ENCODE data around the gene EGLN2. TPM values are rescaled to one million over a fixed set of nuclear protein-coding genes. Genes with fewer than 3 reads are reported as not detected.

EGLN2 gene
- total RNA-seq (147 and 152 TPM in 2 replicates), polyA plus RNA-seq (118 and 124 TPM in 2 replicates), polyA minus RNA-seq (78.4 and 83.3 TPM in 2 replicates), Bru-seq, nascent RNA (percentile 66 among the genes with signal in this experiment), BruChase-seq, experiment 1, labeled RNA remaining after a 6-hour chase (percentile 79 among the genes with signal in this experiment), BruChase-seq, experiment 2, labeled RNA remaining after a 2-hour chase (percentile 72 among the genes with signal in this experiment)
- polyA plus RNA-seq (2011; cell fraction: cytosol; rRNA removed): 80.4 and 91.9 TPM in 2 replicates
- 123 and 143 TPM in 2 replicates for polyA plus RNA-seq (2011; cell fraction: nucleus; rRNA removed)
- polyA plus RNA-seq (2012): 86.6 and 112 TPM in 2 replicates
- polyA minus RNA-seq (2011; cell fraction: cytosol; rRNA and poly(A)+ RNA removed): 43.2 TPM
- polyA minus RNA-seq (2011; cell fraction: nucleus; rRNA and poly(A)+ RNA removed): 57.4 and 84.2 TPM in 2 replicates
- long read RNA-seq, transcript EGLN2-207 (5 exons, 2,821 nt): minor isoform, 28 of 402 reads
- long read RNA-seq, transcript EGLN2-204 (4 exons, 3,034 nt): minor isoform, 5 of 402 reads
- long read RNA-seq, transcript EGLN2-201 (6 exons, 2,102 nt): major isoform, 339 of 402 reads
- long read RNA-seq, partial matches to known transcripts: 8 of 402 reads
- long read RNA-seq, other reads (novel, unspliced or antisense): 15 of 402 reads

GRCh38 chr19:40798683-40799557, at the start of gene EGLN2:
Gene EGLN2 (plus strand): TSS chr19:40799191. CDS start chr19:40800573, 1,382 bp downstream.
- ChIA-PET CTCF (interaction anchor here (0.6 to 2.5 kb wide), 26 partner anchors 9 to 464 kb away, joined by 3 to 39 read pairs (median 4); partner anchors contain the start of genes ACTMAP, COQ8B, ITPKC and RAB4B), POLR2A (interaction anchor here (0.6 to 4.5 kb wide), 4 partner anchors 8 to 56 kb away, joined by 3 to 23 read pairs (median 4); partner anchors contain the start of genes ACTMAP, RAB4B and SNRPA)
- Histone ChIP-seq H3K4me3 (replicated peaks in 1 of 3; ENCODE audit: insufficient read depth in 1 of 3, low read depth in 1 of 3, low read length in 3 of 3) (peak within 1 kb of the TSS; percentile 71 to 86 (median 79)), H3K9ac (replicated peaks; ENCODE audit: extremely low read depth, insufficient read depth, low read length) (peak within 1 kb of the TSS; percentile 78), H3K4me2 (ENCODE audit: insufficient read depth, low read length) (peak within 1 kb of the TSS; percentile 86), H3K27ac (ENCODE audit: insufficient read depth, low read depth, low read length) (peak within 1 kb of the TSS; percentile 71), H3K9me3 (replicated peaks; ENCODE audit: control insufficient read depth, insufficient read depth, low read length) (no peaks in the 10 kb centered on the region), H3K36me3 (ENCODE audit: control insufficient read depth in 2 of 2, extremely low read depth in 1 of 2, insufficient read depth in 2 of 2, low read length in 2 of 2) (peaks cover 0 to 18% of the 10 kb centered on the region in 2 experiments), H3K4me1 (ENCODE audit: control insufficient read depth, extremely low read depth, insufficient read depth, low read length) (peaks cover 47% of the 10 kb centered on the region), H3K9me1 (replicated peaks; ENCODE audit: control insufficient read depth, extremely low read depth, insufficient read depth, low read length) (no peaks in the 10 kb centered on the region), H3K27me3 (ENCODE audit: control insufficient read depth in 2 of 2, insufficient read depth in 2 of 2, low read length in 2 of 2) (no peaks in the 10 kb centered on the region), H3K79me2 (ENCODE audit: control insufficient read depth, insufficient read depth, low read length) (peaks cover 44% of the 10 kb centered on the region), H4K20me1 (replicated peaks; ENCODE audit: control insufficient read depth, extremely low read depth, insufficient read depth, low read length) (no peaks in the 10 kb centered on the region), H2AFZ (ENCODE audit: low read depth, low read length) (peak within 1 kb of the TSS; percentile 50)
- intact Hi-C loops (cut with micrococcal nuclease) (loop anchor here (1.0 to 2.0 kb wide), 4 partner anchors 21 to 82 kb away; partner anchors contain the start of genes ACTMAP, COQ8B, ITPKC and RAB4B), dilution Hi-C loops (cut with MboI; ENCODE audit: extremely low pct_ligation_motif_present, low sequenced_read_pairs) (no loop called here)
- FAIRE-seq (peak; percentile 98), DNase-seq (ENCODE audit: low read depth, low spot score) (peak; percentile 100)
- BruUV-seq (replicated peaks): no TSS peak
- TF ChIP-seq CTCF (IDR thresholded peaks at IDR 0.05; ENCODE audit: extremely low read depth in 1 of 2, insufficient read depth in 1 of 2, low read depth in 1 of 2, low read length in 2 of 2) (no peak), MYC (IDR thresholded peaks at IDR 0.05; ENCODE audit: low read depth, low read length) (no peak), FOS (IDR thresholded peaks at IDR 0.05; ENCODE audit: borderline replicate concordance, insufficient read depth, low read length) (no peak), POLR2A (IDR thresholded peaks at IDR 0.05; ENCODE audit: low read depth, low read length) (no peak), GATA2 (IDR thresholded peaks at IDR 0.05; ENCODE audit: insufficient read depth, insufficient read length, low read depth, low read length) (no peak), POLR2AphosphoS5 (IDR thresholded peaks at IDR 0.05; ENCODE audit: insufficient read depth, low read depth, low read length) (no peak), MAX (IDR thresholded peaks at IDR 0.05; ENCODE audit: insufficient read depth, insufficient read length) (no peak), EZH2 (IDR thresholded peaks at IDR 0.05; ENCODE audit: borderline replicate concordance, low read depth, low read length, severe bottlenecking) (no peak), JUN (IDR thresholded peaks at IDR 0.05; ENCODE audit: borderline replicate concordance, insufficient read depth, insufficient read length, low read depth) (no peak)

Measured in endothelial cell of umbilical vein (primary cell).